Heart left ventricle (tissue), 16 donors: ENCODE results near the gene CCDC86. TPM values are rescaled to one million over a fixed set of nuclear protein-coding genes. Genes with fewer than 3 reads are reported as not detected.

Experiments
- ATAC-seq, 4 donors: fragments of 200-7000 bp; cut with Tn5 transposase; one replicate each; pipeline ENCODE4 v1.9.1; 2020 to 2022; ENCODE audit warnings: moderate library complexity in 4 of 4, mild to moderate bottlenecking in 3 of 4, moderate number of reproducible peaks in 1 of 4
- DNase-seq, 5 donors: peaks; one replicate each; pipeline ENCODE4 v3.0.0-alpha.2; 2020
- H3K27ac ChIP-seq, 12 donors: fragments of 200-600 bp; sonication (generic) in 4 of 12; one replicate each; pipeline versions ENCODE4 v1.5.0 to v1.8.0; 2016 to 2022; ENCODE audit warnings: mild to moderate bottlenecking in 2 of 12
- H3K27me3 ChIP-seq, 9 donors: fragments of 200-600 bp; sonication (generic) in 2 of 9; one replicate each; pipeline versions ENCODE4 v1.5.1 to v1.8.0; 2016 to 2022; ENCODE audit warnings: mild to moderate bottlenecking in 3 of 9
- H3K36me3 ChIP-seq, 9 donors: fragments of 200-600 bp; sonication (generic) in 2 of 9; one replicate each; pipeline versions ENCODE4 v1.5.0 to v1.8.0; 2018 to 2022; ENCODE audit warnings: mild to moderate bottlenecking in 2 of 9
- H3K4me1 ChIP-seq, 12 donors: fragments of 200-600 bp; sonication (generic) in 4 of 12; one replicate each; pipeline versions ENCODE4 v1.5.0 to v1.8.0; 2016 to 2022; ENCODE audit warnings: mild to moderate bottlenecking in 3 of 12
- H3K4me3 ChIP-seq, 12 donors: fragments of 200-600 bp; sonication (generic) in 4 of 12; one replicate each; pipeline versions ENCODE4 v1.5.0 to v1.8.0; 2017 to 2022; ENCODE audit warnings: mild to moderate bottlenecking in 9 of 12, moderate library complexity in 4 of 12
- H3K9me3 ChIP-seq, 12 donors: fragments of 200-600 bp; sonication (generic) in 4 of 12; one replicate each; pipeline versions ENCODE4 v1.5.0 to v1.8.0; 2016 to 2022; ENCODE audit warnings: mild to moderate bottlenecking in 1 of 12
- CTCF ChIP-seq, 12 donors: fragments of 200-600 bp; sonication (generic) in 4 of 12; IDR thresholded peaks; one replicate each; pipeline versions ENCODE4 v1.5.0 to v1.8.0; 2018 to 2022; ENCODE audit warnings: antibody characterized with exemption in 12 of 12, mild to moderate bottlenecking in 5 of 12
- POLR2A ChIP-seq, 2 donors: fragments of 450-650 bp; IDR thresholded peaks; one replicate each; pipeline ENCODE4 v1.6.1; 2017; ENCODE audit warnings: antibody characterized with exemption in 2 of 2, mild to moderate bottlenecking in 2 of 2, moderate library complexity in 2 of 2
- WGBS, 4 donors: extraction: QIAGEN DNeasy Blood & Tissue Kit in 2 of 4; methylation state at CpG; one replicate each; pipeline versions ENCODE4 v1.1.5 to v1.1.7; 2013 to 2018; 5-methylcytosine and 5-hydroxymethylcytosine counted together
- intact Hi-C, 10 donors: fragments of 100-400 bp; cut with DNase I; formaldehyde crosslinking; loops; one replicate each; pipeline versions ENCODE4 v1.11.1 to v1.14.2; 2022
- polyA plus RNA-seq, 2 donors: library from polyadenylated mRNA; stranded (reverse); fragments of 200-250 nt; gene quantifications; one replicate each; pipeline ENCODE4 v1.2.3, GENCODE V29; 2013
- total RNA-seq, 9 donors: library from RNA; depleted of rRNA in 2 of 9; stranded (reverse); fragments of >200 nt in 2 of 9; fragmentation: NEBNext Ultra II Directional in 3 of 9; extraction: Animal tissue kit (Norgen Biotek cat#: 25700) in 3 of 9; gene quantifications; one replicate each; pipeline versions ENCODE4 v1.1.0 to v1.2.4, GENCODE V29; 2016 to 2023
- donor health status: ischemic (EF 13 %, LVEDD 7.1; RV severe dilation, severe dysfunction).
- donor health status: healthy with polysubstance abuse.
- donor health status: DM: no; HTN: yes; CAD: no.
- donor health status: DM: no; HTN: no; CAD: no.
- donor health status: ischemic (EF 25% LVEDD 6.9; RV normal size, moderate dysfunction).
- donor health status: ischemic (EF 25% LVEDD 5.7; RV mildly dilated, moderate dysfunction).
- donor health status: healthy.
- donor health status: DM: yes; HTN: yes; CAD: no.
- donor health status: ischemic (EF 35%, LVEDD 5.7; RV mildly dilated, moderate dysfunction).
- donor health status: nonischemic (EF 11% LVEDD 7.7; RV severe dilation, severe dysfunction).
- donor health status: DM: yes; HTN: yes; CAD: no.
- donor health status: PGD.
- donor health status: ischemic (EF 29% LVEDD 5.4; RV normal size, mild dysfunction).
- donor health status: nonischemic (EF 23%, LVEDD 6.1; RV moderate dilation, normal function).

CCDC86 gene
- total and polyA plus RNA-seq, 11 donors = 6.0 to 33.3 (median 10.1) TPM

- intact Hi-C loops = loop anchor here in 3 of 10 donors (5.0 kb wide), 2 partner anchors 32 to 37 kb away; partner anchors contain the start of gene CCDC86 (in 2 of the 3)
- WGBS, 4 donors = 88 to 91% (median 89%) methylated on average over 7 to 13 of the region's 13 CpGs
- DNase-seq = peak in 1 of 5 donors; percentile 17
- no peak for ATAC-seq
- H3K27ac ChIP-seq = peak overlapping the region in 1 of 12 donors; percentile 14
- peaks cover 0 to 13% (median 0%) of the 10 kb centered on the region in 9 donors for H3K36me3 ChIP-seq
- peaks cover 5 to 64% (median 32%) of the 10 kb centered on the region in 12 donors for H3K4me1 ChIP-seq
- H3K27me3 ChIP-seq = no peaks in the 10 kb centered on the region
- H3K9me3 ChIP-seq = no peaks in the 10 kb centered on the region
- no peak overlapping the region for H3K4me3 ChIP-seq
- no peak for TF ChIP-seq CTCF (IDR thresholded peaks at IDR 0.05)
- no peak for TF ChIP-seq POLR2A (IDR thresholded peaks at IDR 0.05)
Measured at GRCh38 chr11:60874421-60875365, 32.8 kb downstream of the CCDC86 start.

- Histone ChIP-seq H3K4me3 (no peak overlapping the region), H3K27ac (no peak overlapping the region), H3K36me3 (peaks cover 0 to 19% (median 8%) of the 10 kb centered on the region in 9 donors), H3K4me1 (peaks cover 5 to 61% (median 28%) of the 10 kb centered on the region in 12 donors), H3K9me3 (no peaks in the 10 kb centered on the region), H3K27me3 (no peaks in the 10 kb centered on the region)
- 69 to 83% (median 80%) methylated on average over 5 to 7 of the region's 7 CpGs for WGBS, 4 donors
- intact Hi-C loops = loop anchor here in 3 of 10 donors (5.0 kb wide), 2 partner anchors 33 to 38 kb away; partner anchors contain the start of gene CCDC86 (in 2 of the 3)
- no peak for ATAC-seq
- peak in 1 of 5 donors; percentile 7 for DNase-seq
- TF ChIP-seq CTCF (IDR thresholded peaks at IDR 0.05) (no peak), POLR2A (IDR thresholded peaks at IDR 0.05) (no peak)
Measured at GRCh38 chr11:60875366-60876167, 33.7 kb downstream of the CCDC86 start.

- WGBS, 4 donors = 90 to 100% (median 98%) methylated on average over 2 of the region's 2 CpGs; no CpG with 5 or more reads in 1 of the 4 donors
- H3K4me1 ChIP-seq = peaks cover 5 to 55% (median 22%) of the 10 kb centered on the region in 12 donors
- no peak for ATAC-seq
- intact Hi-C loops = loop anchor here in 3 of 10 donors (5.0 kb wide), 2 partner anchors 34 to 39 kb away; partner anchors contain the start of gene CCDC86 (in 2 of the 3)
- TF ChIP-seq POLR2A (IDR thresholded peaks at IDR 0.05) = no peak
- TF ChIP-seq CTCF (IDR thresholded peaks at IDR 0.05) = no peak
- H3K36me3 ChIP-seq = peaks cover 0 to 23% (median 10%) of the 10 kb centered on the region in 9 donors
- peak overlapping the region in 1 of 12 donors; percentile 14 for H3K27ac ChIP-seq
- DNase-seq = peak in 1 of 5 donors; percentile 12
- H3K27me3 ChIP-seq = no peaks in the 10 kb centered on the region
- no peak overlapping the region for H3K4me3 ChIP-seq
- H3K9me3 ChIP-seq = no peaks in the 10 kb centered on the region
Measured at GRCh38 chr11:60876168-60876485, 34.2 kb downstream of the CCDC86 start.
